ENCODE results near the gene TMEM243. TPM values are rescaled to one million over a fixed set of nuclear protein-coding genes. Genes with fewer than 3 reads are reported as not detected.

TMEM243 gene
- total and polyA plus RNA-seq, 2 donors (not counting 1 experiment from before 2014, with no cell fraction given): 161 to 164 TPM

DNA sequence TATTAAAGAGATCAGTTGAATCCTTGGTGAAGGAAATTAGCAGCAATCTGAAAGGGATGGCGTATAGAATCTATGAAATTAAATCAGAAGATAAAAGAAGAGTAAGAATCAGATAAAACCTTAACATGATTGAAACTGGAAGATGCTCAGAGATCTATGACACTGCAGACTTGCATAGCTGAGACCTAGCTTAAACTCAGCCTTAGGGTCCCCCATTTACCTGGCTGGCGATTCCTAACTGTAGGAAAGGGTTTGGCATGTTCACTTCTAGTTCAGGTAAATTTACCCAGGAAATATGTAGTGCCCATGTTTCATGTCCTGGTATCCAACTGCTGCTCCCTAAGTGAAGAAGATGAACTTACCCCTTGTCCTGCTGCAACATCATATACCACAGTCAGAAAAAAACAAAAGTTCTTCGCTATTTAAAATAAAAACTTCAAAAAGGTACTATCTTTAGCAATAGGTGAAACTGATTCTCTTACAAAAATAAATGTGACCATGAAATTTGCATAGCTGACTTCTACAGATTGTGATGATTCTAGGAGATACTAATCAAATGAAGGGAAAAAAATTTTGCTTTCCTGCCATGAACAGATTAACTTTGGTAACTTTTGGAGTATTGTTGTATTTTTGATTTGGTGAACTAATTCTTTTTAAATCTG, 47.8 kb upstream of the TMEM243 start:
- H3K9ac ChIP-seq (ENCODE audit: low read length): no peak overlapping the region

DNA sequence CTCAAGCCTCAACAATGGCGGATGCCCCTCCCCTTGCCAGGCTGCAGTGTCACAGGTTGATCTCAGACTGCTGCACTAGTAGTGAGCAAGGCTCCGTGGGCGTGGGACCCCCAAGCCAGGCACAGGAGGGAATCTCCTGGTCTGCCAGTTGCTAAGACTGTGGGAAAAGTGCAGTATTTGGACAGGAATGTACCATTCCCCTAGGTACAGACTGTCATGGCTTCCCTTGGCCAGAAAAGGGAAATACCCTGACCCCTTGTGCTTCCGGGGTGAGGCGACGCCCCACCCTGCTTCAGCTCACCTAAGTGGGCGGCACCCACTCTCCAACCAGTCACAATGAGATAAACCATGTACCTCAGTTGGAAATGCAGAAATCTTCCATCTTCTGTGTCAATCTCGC, 44.0 kb upstream of the TMEM243 start:
- Mint-ChIP-seq H3K27me3 (peaks cover 25% of the 10 kb centered on the region), H3K4me3 (no peak overlapping the region), H3K9me3 (ENCODE audit: insufficient read depth) (no peaks in the 10 kb centered on the region), H3K4me1 (peaks cover 19% of the 10 kb centered on the region), H3K27ac (no peak overlapping the region)
- Histone ChIP-seq H3K4me3 (ENCODE audit: control extremely low read depth in 1 of 5, extremely low read depth in 1 of 5, insufficient read depth in 1 of 5, low read depth in 2 of 5, low read length in 4 of 5) (no peak overlapping the region), H3K27ac (ENCODE audit: low read length in 2 of 2) (no peak overlapping the region), H3K9me3 (ENCODE audit: control extremely low read depth in 1 of 3, control insufficient read depth in 2 of 3, insufficient read depth in 1 of 3, low read length in 2 of 3) (no peaks in the 10 kb centered on the region), H3K4me2 (replicated peaks; ENCODE audit: low read depth, low read length, poor library complexity, severe bottlenecking) (no peak overlapping the region), H3K27me3 (replicated peaks in 1 of 4; ENCODE audit: control extremely low read depth in 1 of 4, control insufficient read depth in 3 of 4, insufficient read depth in 4 of 4, low read length in 3 of 4) (peaks cover 0 to 3% (median 0%) of the 10 kb centered on the region in 4 experiments), H3K36me3 (replicated peaks in 1 of 2; ENCODE audit: control extremely low read depth in 1 of 2, control insufficient read depth in 1 of 2, extremely low read depth in 1 of 2, insufficient read depth in 2 of 2, low read length in 1 of 2) (no peaks in the 10 kb centered on the region), H3K9ac (ENCODE audit: low read length) (no peak overlapping the region), H2AFZ (ENCODE audit: insufficient read depth, low read depth, low read length, poor library complexity, severe bottlenecking) (no peak overlapping the region), H3K79me2 (ENCODE audit: control insufficient read depth, insufficient read depth, low read length) (no peaks in the 10 kb centered on the region), H3K4me1 (ENCODE audit: control insufficient read depth in 2 of 2, insufficient read depth in 2 of 2, low read length in 2 of 2) (peaks cover 3 to 10% of the 10 kb centered on the region in 2 donors), H4K20me1 (ENCODE audit: control insufficient read depth, insufficient read depth, low read length, poor library complexity, severe bottlenecking) (no peaks in the 10 kb centered on the region)
- no peak for TF ChIP-seq EZH2 (IDR thresholded peaks at IDR 0.05; ENCODE audit: borderline replicate concordance, insufficient read depth, low read depth, low read length, poor library complexity, severe bottlenecking)
- no peak for ATAC-seq (ENCODE audit: low read depth)
- WGBS (ENCODE audit: insufficient coverage): 95% methylated on average over 8 of the region's 8 CpGs
- POLR2A ChIA-PET: no interaction called here
- no peak for DNase-seq
- CTCF ChIA-PET: no interaction called here
- intact Hi-C loops (cut with micrococcal nuclease): no loop called here

More for the DNA sequence above, 47.8 kb upstream of the TMEM243 start:
- no peak overlapping the region for H2AFZ ChIP-seq (ENCODE audit: insufficient read depth, low read depth, low read length, poor library complexity, severe bottlenecking)
- H3K4me1 ChIP-seq (ENCODE audit: control insufficient read depth in 2 of 2, insufficient read depth in 2 of 2, low read length in 2 of 2): peaks cover 3 to 10% of the 10 kb centered on the region in 2 donors
- ChIA-PET POLR2A (no interaction called here), CTCF (no interaction called here)
- no peak overlapping the region for H3K4me3 Mint-ChIP-seq
- peaks cover 0 to 7% (median 1%) of the 10 kb centered on the region in 4 experiments for H3K27me3 ChIP-seq (replicated peaks in 1 of 4; ENCODE audit: control extremely low read depth in 1 of 4, control insufficient read depth in 3 of 4, insufficient read depth in 4 of 4, low read length in 3 of 4)
- intact Hi-C loops (cut with micrococcal nuclease): no loop called here
- WGBS (ENCODE audit: insufficient coverage): 94% methylated on average over 2 of the region's 3 CpGs
- H3K4me1 Mint-ChIP-seq: peaks cover 11% of the 10 kb centered on the region
- H3K9me3 Mint-ChIP-seq (ENCODE audit: insufficient read depth): peaks cover 2% of the 10 kb centered on the region
- no peaks in the 10 kb centered on the region for H3K36me3 ChIP-seq (replicated peaks in 1 of 2; ENCODE audit: control extremely low read depth in 1 of 2, control insufficient read depth in 1 of 2, extremely low read depth in 1 of 2, insufficient read depth in 2 of 2, low read length in 1 of 2)
- no peak overlapping the region for H3K4me3 ChIP-seq (ENCODE audit: control extremely low read depth in 1 of 5, extremely low read depth in 1 of 5, insufficient read depth in 1 of 5, low read depth in 2 of 5, low read length in 4 of 5)
- no peak overlapping the region for H3K27ac Mint-ChIP-seq
- H3K79me2 ChIP-seq (ENCODE audit: control insufficient read depth, insufficient read depth, low read length): no peaks in the 10 kb centered on the region
- no peak overlapping the region for H3K27ac ChIP-seq (ENCODE audit: low read length in 2 of 2)
- TF ChIP-seq, protein P1, sequence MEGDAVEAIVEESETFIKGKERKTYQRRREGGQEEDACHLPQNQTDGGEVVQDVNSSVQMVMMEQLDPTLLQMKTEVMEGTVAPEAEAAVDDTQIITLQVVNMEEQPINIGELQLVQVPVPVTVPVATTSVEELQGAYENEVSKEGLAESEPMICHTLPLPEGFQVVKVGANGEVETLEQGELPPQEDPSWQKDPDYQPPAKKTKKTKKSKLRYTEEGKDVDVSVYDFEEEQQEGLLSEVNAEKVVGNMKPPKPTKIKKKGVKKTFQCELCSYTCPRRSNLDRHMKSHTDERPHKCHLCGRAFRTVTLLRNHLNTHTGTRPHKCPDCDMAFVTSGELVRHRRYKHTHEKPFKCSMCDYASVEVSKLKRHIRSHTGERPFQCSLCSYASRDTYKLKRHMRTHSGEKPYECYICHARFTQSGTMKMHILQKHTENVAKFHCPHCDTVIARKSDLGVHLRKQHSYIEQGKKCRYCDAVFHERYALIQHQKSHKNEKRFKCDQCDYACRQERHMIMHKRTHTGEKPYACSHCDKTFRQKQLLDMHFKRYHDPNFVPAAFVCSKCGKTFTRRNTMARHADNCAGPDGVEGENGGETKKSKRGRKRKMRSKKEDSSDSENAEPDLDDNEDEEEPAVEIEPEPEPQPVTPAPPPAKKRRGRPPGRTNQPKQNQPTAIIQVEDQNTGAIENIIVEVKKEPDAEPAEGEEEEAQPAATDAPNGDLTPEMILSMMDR (IDR thresholded peaks at IDR 0.05): no peak
- TF ChIP-seq EZH2 (IDR thresholded peaks at IDR 0.05; ENCODE audit: borderline replicate concordance, insufficient read depth, low read depth, low read length, poor library complexity, severe bottlenecking): no peak
- DNase-seq (no peak), ATAC-seq (ENCODE audit: low read depth) (no peak)
- no peak overlapping the region for H3K4me2 ChIP-seq (replicated peaks; ENCODE audit: low read depth, low read length, poor library complexity, severe bottlenecking)
- no peaks in the 10 kb centered on the region for H4K20me1 ChIP-seq (ENCODE audit: control insufficient read depth, insufficient read depth, low read length, poor library complexity, severe bottlenecking)
- H3K27me3 Mint-ChIP-seq: peaks cover 21% of the 10 kb centered on the region
- no peaks in the 10 kb centered on the region for H3K9me3 ChIP-seq (ENCODE audit: control extremely low read depth in 1 of 3, control insufficient read depth in 2 of 3, insufficient read depth in 1 of 3, low read length in 2 of 3)
